Measurements from ENCODE around the gene TBC1D17.

- TF ChIP-seq POLR2A (IDR thresholded peaks at IDR 0.05) = no peak
- no peak for TF ChIP-seq CTCF (IDR thresholded peaks at IDR 0.05)
Measured at GRCh38 chr19:49888510-49888824, 11.0 kb downstream of the TBC1D17 start.
